OCI-M2 (cell line): ENCODE results near the gene RGS6.

ENCODE experiments used
- DNase-seq: peaks from one replicate; lab custom pipeline; 2025; ENCODE audit not compliant: unreplicated experiment; lab: John Stamatoyannopoulos, UW

RGS6 gene

GRCh38 chr14:72521968-72522741, 589.9 kb downstream of the RGS6 start:
- DNase-seq, result no peak

GRCh38 chr14:72522847-72523246, 590.6 kb downstream of the RGS6 start:
- DNase-seq, result no peak

GRCh38 chr14:72523424-72524294, 591.4 kb downstream of the RGS6 start:
- DNase-seq, result no peak

DNA sequence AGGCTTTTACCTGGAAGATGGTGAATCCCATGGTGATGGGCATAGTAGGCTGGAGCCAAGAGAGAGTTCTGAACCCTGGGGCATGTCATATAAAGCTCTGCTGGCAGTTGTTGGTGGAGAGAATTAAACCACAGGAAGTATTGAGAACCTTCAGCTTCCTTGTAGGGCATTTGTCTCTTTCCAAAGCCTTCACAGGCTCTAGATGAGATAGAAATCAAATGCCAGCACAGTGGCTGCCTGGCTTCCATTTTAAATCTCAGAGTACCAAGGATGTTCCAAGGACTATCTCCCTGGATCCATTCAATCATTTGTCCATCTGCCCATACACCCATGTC, 592.0 kb downstream of the RGS6 start:
- no peak for DNase-seq

DNA sequence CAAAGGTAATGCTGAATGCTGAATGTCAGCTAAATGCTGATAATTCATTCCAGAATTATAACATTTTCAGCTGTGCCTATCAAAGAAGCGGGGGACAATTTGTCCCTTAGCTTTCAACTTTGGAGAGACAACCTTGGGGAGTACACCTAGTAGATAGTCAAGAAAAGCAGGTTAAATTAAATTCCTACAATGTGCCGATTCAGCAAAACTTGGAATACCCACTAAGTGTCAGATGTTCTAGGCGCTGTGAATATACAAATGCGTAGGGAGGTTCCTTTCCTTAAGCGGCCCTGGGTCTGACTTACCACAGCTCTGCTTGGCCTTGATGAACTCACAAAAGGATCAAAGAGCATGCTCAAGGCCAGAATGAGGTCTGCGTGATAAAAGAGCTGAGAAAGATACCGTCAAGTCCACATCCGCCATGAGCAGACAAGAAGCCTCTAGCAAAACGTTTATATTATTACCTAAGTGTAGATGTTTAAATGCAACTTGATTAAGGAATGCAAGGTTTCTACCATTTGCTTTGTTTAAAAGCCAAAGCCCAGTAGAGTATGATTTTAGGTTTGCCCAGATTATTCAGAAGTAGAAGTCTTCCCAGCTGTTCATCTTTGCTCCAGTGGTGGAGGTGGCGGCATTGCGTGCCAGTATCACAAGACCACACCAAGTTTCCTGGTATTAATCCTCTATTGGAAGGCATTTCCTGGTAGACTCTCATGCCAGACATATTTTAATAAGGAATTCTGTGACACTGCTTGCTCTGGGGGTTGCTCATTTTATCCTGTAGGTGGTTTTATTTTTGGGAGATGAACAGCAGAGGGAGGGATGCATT, 593.1 kb downstream of the RGS6 start:
- no peak for DNase-seq

DNA sequence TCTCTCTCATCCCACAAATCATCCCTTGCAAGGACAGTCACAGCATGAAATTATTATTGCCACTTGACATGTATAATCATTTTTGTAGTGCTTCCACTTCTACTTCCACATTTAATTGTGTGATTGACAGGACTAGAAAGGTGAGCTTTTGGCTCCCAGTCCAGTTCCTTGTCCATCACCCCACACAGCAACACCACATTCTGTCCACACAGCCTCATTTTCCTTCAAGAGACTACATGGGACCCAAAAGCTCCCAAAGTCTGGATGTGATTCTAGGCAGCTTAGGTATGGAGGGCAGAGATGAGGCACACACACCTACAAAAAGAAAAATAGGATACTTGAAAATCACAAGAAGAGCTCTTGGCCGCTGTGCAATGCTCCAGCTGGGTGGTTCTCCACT, 595.4 kb downstream of the RGS6 start:
- DNase-seq, result no peak

DNA sequence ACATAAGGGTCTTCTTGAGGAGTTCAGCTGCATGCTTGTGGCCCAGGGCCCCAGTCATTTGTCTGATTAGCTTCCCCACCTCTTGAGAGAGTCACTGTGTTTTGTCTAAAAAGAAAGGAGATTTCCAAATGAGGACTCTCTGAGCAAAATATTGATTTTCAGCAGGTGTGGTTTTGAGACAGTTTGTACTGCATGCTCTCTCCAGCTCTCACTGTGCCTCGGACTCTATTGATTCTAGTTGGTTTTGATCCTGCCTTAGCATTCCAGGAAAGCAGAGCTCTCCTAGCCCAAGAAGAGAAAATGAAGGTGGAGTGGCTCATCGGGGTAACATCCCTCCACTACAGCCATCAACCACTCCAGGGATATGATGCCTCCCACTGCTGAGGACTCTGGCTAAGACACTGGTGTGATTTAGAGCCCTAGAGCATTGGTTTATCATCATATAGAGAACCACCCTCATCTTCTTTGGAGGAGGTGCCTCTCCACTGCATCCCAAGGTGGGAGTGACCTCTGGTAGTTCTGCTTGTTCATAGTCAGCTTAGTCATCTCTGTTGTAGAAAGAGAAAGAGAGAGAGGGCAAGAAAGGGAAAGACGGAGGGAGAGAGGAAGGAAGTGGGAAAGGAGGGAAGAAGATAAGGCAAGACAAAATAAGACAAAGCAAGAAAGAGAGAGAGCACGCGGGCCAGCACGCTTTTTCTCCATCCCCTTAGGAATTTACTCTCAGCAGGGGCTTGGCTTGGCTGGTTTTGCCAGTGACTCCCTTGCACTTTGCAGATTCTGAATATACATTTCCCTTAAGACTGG, 596.0 kb downstream of the RGS6 start:
- DNase-seq, result no peak

DNA sequence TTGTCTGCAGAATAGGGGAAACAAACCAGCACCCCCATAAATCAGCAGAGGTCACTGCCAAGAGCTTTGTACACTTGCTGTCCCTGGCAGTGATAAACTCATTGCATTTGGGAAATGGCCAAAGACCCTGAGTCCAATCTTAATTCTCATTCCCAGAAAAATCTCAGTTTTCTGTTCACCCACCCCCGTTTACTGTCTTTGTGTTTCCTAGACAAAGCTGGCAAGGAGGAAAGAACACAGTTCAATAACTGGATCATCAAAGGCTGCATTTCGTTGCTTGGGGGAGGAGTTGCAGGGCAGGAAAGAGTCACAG, 596.6 kb downstream of the RGS6 start:
- DNase-seq, result no peak

DNA sequence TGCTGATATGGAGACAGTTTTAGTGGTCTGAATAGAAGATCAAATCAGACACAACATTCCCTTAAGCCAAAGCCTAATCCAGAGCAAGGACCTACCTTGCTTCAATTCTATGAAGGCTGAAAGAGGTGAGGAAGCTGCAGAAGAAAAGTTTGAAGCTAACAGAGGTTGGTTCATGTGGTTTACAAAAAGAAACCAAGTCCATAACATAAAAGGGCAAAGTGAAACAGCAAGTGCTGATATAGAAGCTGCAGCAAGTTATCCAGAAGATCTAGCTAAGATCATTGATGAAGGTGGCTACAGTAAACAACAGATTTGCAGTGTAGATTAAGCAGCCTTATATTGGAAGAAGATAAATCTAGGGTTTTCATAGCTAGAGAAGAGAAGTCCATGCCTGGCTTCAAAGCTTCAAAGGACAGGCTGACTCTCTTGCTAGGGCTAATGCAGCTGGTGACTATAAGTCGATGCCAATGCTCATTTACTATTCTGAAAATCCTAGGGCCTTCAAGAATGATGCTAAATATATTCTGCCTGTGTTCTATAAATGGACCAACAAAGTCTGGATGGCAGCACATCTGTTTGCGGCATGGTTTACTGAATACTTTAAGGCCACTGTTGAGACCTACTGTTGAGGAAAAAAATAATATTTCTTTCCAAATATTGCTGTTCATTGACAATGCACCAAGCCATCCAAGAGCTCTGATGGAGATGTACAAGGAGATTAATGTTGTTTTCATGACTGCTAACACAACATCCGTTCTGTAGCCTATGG, 600.6 kb downstream of the RGS6 start:
- no peak for DNase-seq

DNA sequence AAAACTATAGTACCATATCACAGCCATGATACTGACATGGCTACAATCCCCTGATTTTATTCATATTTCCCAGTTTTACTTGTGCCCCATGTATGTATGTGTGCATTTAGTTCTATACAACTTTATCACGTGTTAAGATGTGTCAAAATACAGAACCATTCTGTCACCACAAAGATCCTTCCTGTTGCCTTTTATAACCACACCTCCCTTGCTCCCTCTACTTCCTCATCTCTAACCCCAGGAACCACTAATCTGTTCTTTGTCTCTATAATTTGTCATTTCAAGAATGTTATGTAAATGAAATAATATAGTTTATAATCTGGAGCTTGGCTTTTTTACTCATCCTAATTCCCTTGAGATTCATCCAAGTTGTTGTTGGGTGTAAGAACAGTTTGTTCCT, 603.3 kb downstream of the RGS6 start:
- DNase-seq, result no peak

- no peak for DNase-seq
Observed at GRCh38 chr14:72538387-72538786, 606.2 kb downstream of the RGS6 start.

DNA sequence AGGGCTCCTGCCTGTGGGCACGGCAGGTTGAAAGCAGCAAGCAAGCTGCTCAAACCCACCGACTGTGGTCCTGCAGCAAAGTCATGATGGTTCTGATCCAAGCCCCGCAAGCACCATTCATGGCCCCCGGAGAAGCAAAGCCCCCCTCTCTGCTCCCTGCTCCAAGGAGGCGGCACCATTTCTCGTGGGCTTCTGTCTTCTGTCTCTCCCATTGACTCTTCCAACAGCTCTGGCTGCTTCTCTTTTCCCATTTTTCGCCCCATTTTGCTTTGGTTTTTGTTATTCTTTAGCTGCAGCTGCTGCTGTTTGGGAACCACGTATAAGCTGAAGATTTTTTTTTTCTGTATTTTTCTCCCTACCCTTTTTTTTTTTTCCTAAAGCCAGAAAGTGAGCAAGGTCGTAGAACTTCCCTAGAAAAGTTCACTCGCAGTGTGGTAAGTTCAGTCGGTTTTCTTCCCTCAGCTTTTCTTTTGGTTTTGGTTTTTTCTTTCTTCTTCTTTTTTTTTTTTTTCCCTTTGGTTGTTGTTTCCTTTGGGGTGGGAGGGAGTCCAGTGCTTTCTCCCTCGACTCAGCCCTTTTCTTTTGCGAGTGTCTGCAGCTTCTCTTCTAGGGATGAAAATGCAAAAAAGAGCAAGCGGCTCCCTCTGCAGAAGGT, 607.6 kb downstream of the RGS6 start:
- no peak for DNase-seq

GRCh38 chr14:72540836-72541235, 608.6 kb downstream of the RGS6 start:
- DNase-seq, result no peak

- DNase-seq, result no peak
Observed at GRCh38 chr14:72541546-72541945, 609.3 kb downstream of the RGS6 start.

DNA sequence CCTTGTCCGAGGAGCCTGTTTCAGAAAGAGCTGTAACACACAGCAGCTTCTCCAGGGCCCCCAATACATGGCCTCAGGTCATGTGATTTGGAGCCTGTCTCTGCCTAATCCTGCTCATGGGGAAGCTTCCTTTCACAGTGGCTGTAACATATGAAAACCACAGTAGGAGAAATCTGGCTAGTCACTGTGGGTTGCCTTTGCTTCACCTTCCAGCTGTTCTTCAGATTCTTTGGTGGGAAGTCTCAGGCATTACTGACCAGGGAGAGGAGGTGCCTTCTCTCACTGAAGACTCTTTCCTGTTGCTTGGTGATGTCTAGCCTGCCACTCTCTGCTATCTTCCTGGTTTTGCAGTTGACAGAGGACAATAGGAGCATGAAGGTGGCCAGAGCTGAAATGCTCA, 611.1 kb downstream of the RGS6 start:
- DNase-seq, result no peak

DNA sequence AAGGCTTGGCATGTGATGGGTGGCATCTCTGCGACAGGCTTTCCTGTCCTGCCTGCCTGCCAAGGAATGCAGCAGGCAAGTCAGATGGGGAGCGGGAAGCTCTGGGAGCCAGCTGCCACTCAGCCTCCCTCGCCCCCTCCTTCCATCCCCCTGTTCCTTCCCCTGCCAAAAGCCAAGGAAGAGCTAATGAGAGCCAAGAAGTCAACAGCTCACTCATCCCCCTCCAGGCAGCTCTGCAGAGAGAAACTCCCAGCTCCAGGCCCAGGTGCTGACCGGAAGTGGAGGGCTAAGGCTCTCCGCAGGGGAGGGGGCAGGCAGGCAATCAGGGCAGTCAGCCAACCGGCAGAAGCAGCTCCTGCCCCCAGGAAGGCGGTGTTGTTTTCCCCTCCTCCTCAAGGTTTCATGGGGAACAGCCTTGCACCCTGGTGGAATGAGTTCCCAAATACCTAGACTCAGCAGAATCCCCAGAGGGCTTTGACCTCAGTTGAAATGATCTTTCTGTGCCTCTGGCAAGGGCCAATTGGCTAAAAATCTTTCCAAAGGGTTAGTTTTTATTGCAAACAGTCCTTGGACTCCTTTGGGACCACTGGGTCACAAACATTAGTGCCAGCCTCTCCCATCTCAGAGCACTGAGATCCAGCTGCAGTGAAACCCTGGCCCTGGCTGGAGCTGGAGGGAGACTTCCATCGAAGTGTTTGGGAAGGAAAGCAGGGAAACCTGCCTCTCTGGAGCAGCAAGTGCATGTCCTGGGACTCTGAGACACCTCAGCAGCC, 612.6 kb downstream of the RGS6 start:
- no peak for DNase-seq

DNA sequence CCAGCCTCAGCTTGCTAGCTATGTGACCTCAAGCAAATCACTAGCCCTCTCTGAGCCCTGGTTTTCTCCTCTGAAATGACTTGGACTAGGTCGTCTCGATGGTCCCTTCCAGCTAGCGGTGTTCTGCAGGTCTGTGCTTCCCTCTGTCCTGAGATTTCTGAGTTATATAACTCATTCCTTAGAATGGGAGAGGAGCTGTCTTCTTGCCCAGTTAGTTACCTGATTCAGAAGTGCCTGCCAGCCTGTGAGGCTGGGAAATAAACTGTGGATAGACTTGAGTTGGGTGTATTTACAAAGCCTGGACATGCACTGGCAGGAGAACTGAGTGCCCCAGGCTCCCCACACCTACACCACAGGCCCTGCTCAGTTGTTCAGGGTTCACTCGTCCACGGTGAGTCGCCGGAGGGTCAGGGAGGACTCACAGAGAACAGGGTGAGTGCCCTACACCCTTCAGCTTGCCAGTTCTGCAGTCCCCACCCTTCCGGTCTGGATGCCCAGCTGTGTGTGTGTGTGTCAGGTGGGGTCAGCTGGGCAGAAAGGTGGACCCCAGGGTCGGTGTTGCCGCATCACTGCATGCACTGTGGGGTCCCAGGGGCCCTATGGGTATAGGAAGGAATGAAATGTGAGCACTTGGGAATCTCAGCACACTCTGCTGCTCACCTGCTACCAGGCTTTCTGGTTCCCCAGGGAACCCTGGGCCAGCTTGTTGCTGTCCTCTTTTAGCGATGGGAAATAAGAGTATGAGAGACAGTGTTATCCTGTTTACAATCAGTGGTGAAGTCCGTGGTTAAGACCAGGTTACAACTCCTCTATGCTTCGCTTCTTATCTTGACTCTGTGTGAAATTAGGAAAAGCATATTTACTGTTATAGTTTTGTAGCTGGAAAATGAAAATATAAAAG, 613.4 kb downstream of the RGS6 start:
- no peak for DNase-seq
